MM.1S (cell line): ENCODE results near the gene CCP110.

ENCODE experiments used
- DNase-seq: peaks from one replicate; pipeline ENCODE4 v3.0.0-alpha.2; 2015
- H2AFZ ChIP-seq: fragments of 300-600 bp; sonication (generic); 2 replicates; pipeline ENCODE4 v1.6.0; 2016; ENCODE audit warnings: antibody characterized with exemption, low read length
- H3F3A ChIP-seq: fragments of 300-600 bp; sonication (generic); 2 replicates; pipeline ENCODE4 v1.6.1; 2016; ENCODE audit warnings: mild to moderate bottlenecking, antibody characterized with exemption, low read length, moderate library complexity, mixed read lengths; ENCODE audit not compliant: insufficient read depth
- H3K27ac ChIP-seq: fragments of 300-600 bp; sonication (generic); 2 replicates; pipeline ENCODE4 v1.5.1; 2016; ENCODE audit warnings: mild to moderate bottlenecking, low read length
- H3K27me3 ChIP-seq: fragments of 300-600 bp; sonication (generic); replicated peaks from 2 replicates; pipeline ENCODE4 v1.6.0; 2016; ENCODE audit warnings: low read length; ENCODE audit not compliant: insufficient read depth
- H3K36me3 ChIP-seq: fragments of 300-600 bp; sonication (generic); replicated peaks from 2 replicates; pipeline ENCODE4 v1.6.1; 2016; ENCODE audit warnings: mild to moderate bottlenecking, low read length, mixed read lengths; ENCODE audit not compliant: insufficient read depth
- H3K4me1 ChIP-seq: fragments of 300-600 bp; sonication (generic); 2 replicates; pipeline ENCODE4 v1.6.1; 2016; ENCODE audit warnings: low read length, mixed read lengths
- H3K4me2 ChIP-seq: fragments of 300-600 bp; sonication (generic); 2 replicates; pipeline ENCODE4 v1.6.0; 2016; ENCODE audit warnings: low read depth, low read length
- H3K4me3 ChIP-seq: fragments of 300-600 bp; sonication (generic); 2 replicates; pipeline ENCODE4 v1.5.1; 2016; ENCODE audit warnings: low read length, mixed read lengths
- H3K79me2 ChIP-seq: fragments of 300-600 bp; sonication (generic); 2 replicates; pipeline ENCODE4 v1.6.1; 2016; ENCODE audit warnings: mixed run types, low read length, mixed read lengths
- H3K9ac ChIP-seq: fragments of 300-600 bp; sonication (generic); 2 replicates; pipeline ENCODE4 v1.6.1; 2016; ENCODE audit warnings: low read length, mixed read lengths
- H3K9me2 ChIP-seq: fragments of 300-600 bp; sonication (generic); replicated peaks from 2 replicates; pipeline ENCODE4 v1.6.1; 2016; ENCODE audit warnings: mild to moderate bottlenecking, low read length, mixed read lengths; ENCODE audit not compliant: insufficient read depth
- H3K9me3 ChIP-seq: fragments of 300-600 bp; sonication (generic); replicated peaks from 2 replicates; pipeline ENCODE4 v1.6.1; 2016; ENCODE audit warnings: mild to moderate bottlenecking, low read length, mixed read lengths; ENCODE audit not compliant: insufficient read depth
- H4K20me1 ChIP-seq: fragments of 300-600 bp; sonication (generic); 2 replicates; pipeline ENCODE4 v1.6.1; 2016; ENCODE audit warnings: mild to moderate bottlenecking, low read length, moderate library complexity, mixed read lengths; ENCODE audit not compliant: insufficient read depth
- EZH2 ChIP-seq: fragments of 300-600 bp; sonication (generic); optimal IDR thresholded peaks from 2 replicates; pipeline ENCODE3; 2017; ENCODE audit warnings: low read depth, mild to moderate bottlenecking, antibody characterized with exemption, low read length, mixed read lengths
- EZH2phosphoT487 ChIP-seq: fragments of 300-600 bp; sonication (generic); IDR thresholded peaks from 2 replicates; pipeline ENCODE4 v1.6.1; 2018; ENCODE audit warnings: antibody characterized with exemption, low read length
- TF ChIP-seq, protein P1 (sequence below): fragments of 300-600 bp; sonication (generic); IDR thresholded peaks from 2 replicates; pipeline ENCODE4 v1.5.1; 2016; ENCODE audit warnings: antibody characterized with exemption, low read length, mixed read lengths

The CCP110 gene

DNA sequence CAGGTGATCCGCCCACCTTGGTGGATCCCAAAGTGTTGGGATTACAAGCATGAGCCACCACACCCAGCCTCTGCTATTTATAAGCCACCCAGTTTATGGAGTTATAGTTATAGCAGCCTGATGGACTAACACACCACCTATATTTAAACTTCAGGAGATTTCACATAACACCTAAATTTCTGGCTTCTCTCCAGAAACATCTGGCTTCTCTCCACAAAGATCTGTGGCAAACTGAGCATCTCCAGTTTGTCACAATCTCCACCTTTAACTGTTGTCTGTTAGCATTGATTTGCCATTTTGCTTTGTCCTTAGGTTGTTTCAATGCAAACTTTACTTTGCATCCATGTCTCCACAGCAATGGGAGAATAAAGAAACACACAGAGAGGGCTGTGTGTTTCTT, 41.5 kb upstream of the CCP110 start:
- no peak for DNase-seq
- Histone ChIP-seq H3K27me3 (no peaks in the 10 kb centered on the region), H3K9ac (no peak overlapping the region), H4K20me1 (no peaks in the 10 kb centered on the region), H2AFZ (no peak overlapping the region), H3K4me1 (no peaks in the 10 kb centered on the region), H3F3A (no peaks in the 10 kb centered on the region), H3K4me3 (no peak overlapping the region), H3K36me3 (no peaks in the 10 kb centered on the region), H3K79me2 (no peaks in the 10 kb centered on the region), H3K9me3 (no peaks in the 10 kb centered on the region), H3K4me2 (no peak overlapping the region), H3K9me2 (no peaks in the 10 kb centered on the region), H3K27ac (no peak overlapping the region)
- TF ChIP-seq EZH2, result no peak
- no peak for TF ChIP-seq EZH2phosphoT487
- TF ChIP-seq, protein P1, sequence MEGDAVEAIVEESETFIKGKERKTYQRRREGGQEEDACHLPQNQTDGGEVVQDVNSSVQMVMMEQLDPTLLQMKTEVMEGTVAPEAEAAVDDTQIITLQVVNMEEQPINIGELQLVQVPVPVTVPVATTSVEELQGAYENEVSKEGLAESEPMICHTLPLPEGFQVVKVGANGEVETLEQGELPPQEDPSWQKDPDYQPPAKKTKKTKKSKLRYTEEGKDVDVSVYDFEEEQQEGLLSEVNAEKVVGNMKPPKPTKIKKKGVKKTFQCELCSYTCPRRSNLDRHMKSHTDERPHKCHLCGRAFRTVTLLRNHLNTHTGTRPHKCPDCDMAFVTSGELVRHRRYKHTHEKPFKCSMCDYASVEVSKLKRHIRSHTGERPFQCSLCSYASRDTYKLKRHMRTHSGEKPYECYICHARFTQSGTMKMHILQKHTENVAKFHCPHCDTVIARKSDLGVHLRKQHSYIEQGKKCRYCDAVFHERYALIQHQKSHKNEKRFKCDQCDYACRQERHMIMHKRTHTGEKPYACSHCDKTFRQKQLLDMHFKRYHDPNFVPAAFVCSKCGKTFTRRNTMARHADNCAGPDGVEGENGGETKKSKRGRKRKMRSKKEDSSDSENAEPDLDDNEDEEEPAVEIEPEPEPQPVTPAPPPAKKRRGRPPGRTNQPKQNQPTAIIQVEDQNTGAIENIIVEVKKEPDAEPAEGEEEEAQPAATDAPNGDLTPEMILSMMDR, result no peak

DNA sequence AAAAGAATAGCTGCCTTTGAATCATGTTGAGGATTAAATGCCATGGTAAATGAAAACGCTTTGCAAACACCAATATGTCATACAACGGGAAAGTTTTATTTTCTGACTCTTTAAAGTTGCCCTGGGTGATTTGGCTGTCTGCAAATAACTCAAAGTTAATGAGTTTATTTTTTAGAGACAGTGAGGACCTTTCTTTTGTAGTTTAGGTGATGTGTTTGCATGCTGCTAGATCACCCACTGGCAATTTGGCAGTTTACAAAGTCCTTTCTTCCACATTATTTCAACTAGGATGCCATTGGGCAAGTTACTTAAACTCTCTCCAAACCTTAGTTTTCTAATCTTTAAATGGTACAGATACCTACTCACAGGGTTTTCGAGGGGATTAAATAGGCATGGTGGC, 39.6 kb upstream of the CCP110 start:
- DNase-seq, result no peak
- TF ChIP-seq, protein P1, result no peak
- TF ChIP-seq EZH2 (no peak), EZH2phosphoT487 (no peak)
- H3K9ac ChIP-seq, result no peak overlapping the region

DNA sequence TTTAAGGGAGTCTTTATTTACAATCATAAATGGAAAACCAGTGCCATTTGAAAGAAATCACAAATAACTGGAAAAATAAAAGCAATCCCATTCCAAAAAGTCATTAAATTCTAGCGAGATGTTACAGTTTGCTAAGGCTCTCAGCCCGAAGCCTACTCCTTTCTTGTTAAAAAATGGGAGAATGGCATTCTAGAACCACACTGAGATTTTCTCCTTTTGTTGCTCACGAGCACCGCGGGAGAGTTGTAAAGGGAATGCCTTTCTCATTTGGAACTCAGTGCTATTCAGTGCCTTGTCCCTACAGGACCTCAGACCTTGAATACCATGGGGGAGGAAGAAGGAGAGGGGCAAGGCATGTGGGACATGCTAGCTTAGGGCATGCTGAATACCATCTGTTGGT, 38.1 kb upstream of the CCP110 start:
- TF ChIP-seq EZH2, result no peak
- TF ChIP-seq EZH2phosphoT487, result no peak
- TF ChIP-seq, protein P1, result no peak
- Histone ChIP-seq H4K20me1 (no peaks in the 10 kb centered on the region), H3K9ac (no peak overlapping the region), H2AFZ (no peak overlapping the region), H3K36me3 (no peaks in the 10 kb centered on the region), H3K9me3 (no peaks in the 10 kb centered on the region), H3K4me2 (no peak overlapping the region), H3K27me3 (no peaks in the 10 kb centered on the region), H3K4me1 (no peaks in the 10 kb centered on the region), H3K27ac (no peak overlapping the region), H3K79me2 (no peaks in the 10 kb centered on the region), H3K9me2 (no peaks in the 10 kb centered on the region), H3K4me3 (no peak overlapping the region), H3F3A (no peaks in the 10 kb centered on the region)
- no peak for DNase-seq

More for the DNA sequence above, 39.6 kb upstream of the CCP110 start:
- Histone ChIP-seq H3K4me3 (no peak overlapping the region), H3K9me3 (no peaks in the 10 kb centered on the region), H3K9me2 (no peaks in the 10 kb centered on the region), H3K4me1 (no peaks in the 10 kb centered on the region), H3K27ac (no peak overlapping the region), H3F3A (no peaks in the 10 kb centered on the region), H2AFZ (no peak overlapping the region), H3K27me3 (no peaks in the 10 kb centered on the region), H4K20me1 (no peaks in the 10 kb centered on the region), H3K36me3 (no peaks in the 10 kb centered on the region), H3K4me2 (no peak overlapping the region), H3K79me2 (no peaks in the 10 kb centered on the region)
